PFSK-1 (cell line): ENCODE data around the gene RASA1.

Source experiments
- POLR2AphosphoS5 ChIP-seq: IDR thresholded peaks from 2 replicates; pipeline ENCODE4 v1.6.1; 2012; ENCODE audit warnings: low read depth, mild to moderate bottlenecking, control low read depth, low read length, moderate library complexity
- SIN3A ChIP-seq: IDR thresholded peaks from 2 replicates; pipeline ENCODE4 v1.6.1; 2012; ENCODE audit warnings: mild to moderate bottlenecking, low read length, moderate library complexity, borderline replicate concordance; ENCODE audit not compliant: insufficient read depth

DNA sequence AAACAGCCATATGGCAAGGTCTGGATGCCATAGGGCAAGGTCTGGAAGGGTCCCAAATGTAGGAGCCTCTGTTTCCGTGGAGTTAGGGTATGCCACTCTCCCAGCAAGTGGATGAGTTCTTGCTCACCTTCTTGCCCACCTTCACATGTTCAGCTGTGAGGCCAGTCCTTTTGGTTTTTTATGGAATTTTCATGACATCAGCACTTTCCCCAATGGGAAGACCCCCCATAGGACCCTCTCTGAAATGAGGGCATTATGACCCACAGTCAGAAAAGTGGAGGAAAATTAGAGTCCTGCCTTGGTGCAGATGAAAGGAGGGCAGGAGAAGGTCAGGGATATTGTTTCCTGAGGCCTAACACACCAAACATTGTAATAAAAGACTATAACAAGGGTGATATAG lies 53.9 kb downstream of the RASA1 start:
- TF ChIP-seq SIN3A (no peak), POLR2AphosphoS5 (no peak)
